ENCODE results near the gene TMEM82. TPM values are rescaled to one million over a fixed set of nuclear protein-coding genes. Genes with fewer than 3 reads are reported as not detected.

The TMEM82 gene
- total and polyA plus RNA-seq, 9 of the 15 experiments (the other 6 are each of a cell fraction or from before 2014, with no cell fraction given) = not detected

DNA sequence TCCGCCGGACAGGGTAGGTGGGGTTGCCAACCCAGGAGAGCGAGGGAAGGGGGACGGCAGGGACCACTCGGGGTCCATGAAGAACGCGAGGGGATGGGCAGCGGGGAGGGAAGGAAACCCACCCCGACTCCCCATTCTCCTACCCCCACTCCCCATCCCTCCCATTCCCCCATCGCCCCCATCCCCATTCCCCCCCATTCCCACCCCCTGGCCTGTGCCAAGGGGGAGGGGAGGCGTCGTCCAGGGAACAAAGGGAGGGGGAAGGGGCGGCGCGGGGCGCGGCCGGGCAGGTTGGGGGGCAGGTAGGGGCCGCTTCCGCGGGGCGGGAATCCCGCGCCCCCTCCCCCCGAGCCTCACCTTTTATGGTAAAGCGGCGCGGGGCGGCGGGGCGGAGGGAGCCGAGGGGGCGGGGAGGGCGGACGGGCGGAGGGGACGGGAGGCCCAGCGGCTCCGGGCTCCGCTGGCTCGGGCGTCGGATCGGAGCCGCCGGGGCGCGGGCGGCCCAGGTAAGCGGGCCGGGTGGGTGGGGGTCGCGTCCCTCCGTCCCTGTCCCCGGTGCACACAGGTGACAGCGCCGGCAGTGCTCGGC is 16.1 kb downstream of the TMEM82 start, which contains the start of gene FBLIM1:
FBLIM1 (plus strand) TSS at position 453 of the 589 bp plus-strand sequence. CDS start 6,189 bp downstream, outside the sequence.
- H3K27ac ChIP-seq (ENCODE audit: extremely low read depth, low read depth, low read length) = no peak within 1 kb of the TSS
- peaks cover 26 to 57% of the 10 kb centered on the region in 2 experiments; a peak in 4 of 5 replicates for H3K27me3 ChIP-seq (ENCODE audit: control insufficient read depth in 2 of 2, insufficient read depth in 2 of 2, low read length in 2 of 2)
- 64% methylated on average over 4 of the region's 58 CpGs for WGBS (ENCODE audit: insufficient coverage, low coverage, missing lambda C conversion rate)
- H3K36me3 ChIP-seq (ENCODE audit: control insufficient read depth, insufficient read depth, low read length) = no peaks in the 10 kb centered on the region
- H3K9ac ChIP-seq (ENCODE audit: insufficient read depth in 1 of 2, low read depth in 2 of 2, low read length in 2 of 2) = 0 out of 4 replicates have a peak within 1 kb of the TSS, but pooled peaks of 1 of the 2 experiments have one; percentile 1
- ATAC-seq (no peak), FAIRE-seq (no peak), DNase-seq (ENCODE audit: extremely low read depth in 1 of 4, low spot score in 3 of 4) (peak in 2 of 4 experiments; percentile 39 to 42)
- no TSS peak for BruUV-seq (replicated peaks)
- no peak within 1 kb of the TSS for H3K4me3 ChIP-seq
- in situ Hi-C loops (cut with MboI) = no loop called here
- H3K9me1 ChIP-seq (ENCODE audit: control insufficient read depth, insufficient read depth, low read length) = no peaks in the 10 kb centered on the region
- H3K4me2 ChIP-seq (ENCODE audit: insufficient read depth, low read length) = no peak within 1 kb of the TSS
- no peaks in the 10 kb centered on the region for H3K9me3 ChIP-seq (replicated peaks; ENCODE audit: control insufficient read depth, insufficient read depth, low read depth, low read length)
- ChIA-PET CTCF (ENCODE audit: low intra/inter-chr PET ratio) (no interaction called here), POLR2A (no interaction called here)
- H2AFZ ChIP-seq (ENCODE audit: low read depth, low read length) = no peak within 1 kb of the TSS
- H3K4me1 ChIP-seq (replicated peaks in 1 of 2; ENCODE audit: control insufficient read depth in 2 of 2, insufficient read depth in 2 of 2, low read length in 2 of 2) = peaks cover 15 to 40% of the 10 kb centered on the region in 2 experiments; a peak in 4 of 5 replicates
- peaks cover 9% of the 10 kb centered on the region for H4K20me1 ChIP-seq (replicated peaks; ENCODE audit: control insufficient read depth, insufficient read depth, low read length)
- H3K79me2 ChIP-seq (ENCODE audit: control insufficient read depth, insufficient read depth, low read length) = no peaks in the 10 kb centered on the region
- TF ChIP-seq ZSCAN32 (CRISPR knock-in tag; IDR thresholded peaks at IDR 0.05) (no peak), MCM5 (IDR thresholded peaks at IDR 0.05; ENCODE audit: low read depth) (no peak)
- TF ChIP-seq, protein P1, sequence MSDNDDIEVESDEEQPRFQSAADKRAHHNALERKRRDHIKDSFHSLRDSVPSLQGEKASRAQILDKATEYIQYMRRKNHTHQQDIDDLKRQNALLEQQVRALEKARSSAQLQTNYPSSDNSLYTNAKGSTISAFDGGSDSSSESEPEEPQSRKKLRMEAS (CRISPR knock-in tag; IDR thresholded peaks at IDR 0.05) = no peak
- intact Hi-C loops (cut with micrococcal nuclease) = no loop called here
